ENCODE measurements around the gene RAB11FIP3. TPM values are rescaled to one million over a fixed set of nuclear protein-coding genes. Genes with fewer than 3 reads are reported as not detected.

Gene RAB11FIP3
- total RNA-seq, 1 experiment from 2014 or later = 12.7 TPM

GRCh38 chr16:391885-392335 is 33.5 kb upstream of the RAB11FIP3 start:
- Histone ChIP-seq H3K27me3 (ENCODE audit: low read length) (no peaks in the 10 kb centered on the region), H2AFZ (ENCODE audit: low read length) (no peak overlapping the region), H3F3A (ENCODE audit: low read length, unreplicated experiment) (no peaks in the 10 kb centered on the region), H3K4me1 (ENCODE audit: insufficient read depth, low read length) (no peaks in the 10 kb centered on the region; the same call in 1 of the 2 replicates), H3K4me3 (ENCODE audit: low read length) (no peak overlapping the region), H3K9ac (ENCODE audit: low read length) (no peak overlapping the region), H3K36me3 (ENCODE audit: low read depth, low read length) (no peaks in the 10 kb centered on the region), H3K9me2 (replicated peaks; ENCODE audit: low read length) (no peaks in the 10 kb centered on the region), H3K79me2 (ENCODE audit: low read length) (no peaks in the 10 kb centered on the region), H3K9me3 (ENCODE audit: low read length) (no peaks in the 10 kb centered on the region), H3K27ac (ENCODE audit: low read length) (no peak overlapping the region), H4K20me1 (ENCODE audit: low read length) (no peaks in the 10 kb centered on the region), H3K4me2 (ENCODE audit: low read length) (no peak overlapping the region)
- no peak for TF ChIP-seq EZH2phosphoT487 (IDR thresholded peaks at IDR 0.05; ENCODE audit: borderline replicate concordance, low read length)
- no peak for TF ChIP-seq EZH2 (IDR thresholded peaks at IDR 0.05; ENCODE audit: low read length, unreplicated experiment)
- TF ChIP-seq, protein P1, sequence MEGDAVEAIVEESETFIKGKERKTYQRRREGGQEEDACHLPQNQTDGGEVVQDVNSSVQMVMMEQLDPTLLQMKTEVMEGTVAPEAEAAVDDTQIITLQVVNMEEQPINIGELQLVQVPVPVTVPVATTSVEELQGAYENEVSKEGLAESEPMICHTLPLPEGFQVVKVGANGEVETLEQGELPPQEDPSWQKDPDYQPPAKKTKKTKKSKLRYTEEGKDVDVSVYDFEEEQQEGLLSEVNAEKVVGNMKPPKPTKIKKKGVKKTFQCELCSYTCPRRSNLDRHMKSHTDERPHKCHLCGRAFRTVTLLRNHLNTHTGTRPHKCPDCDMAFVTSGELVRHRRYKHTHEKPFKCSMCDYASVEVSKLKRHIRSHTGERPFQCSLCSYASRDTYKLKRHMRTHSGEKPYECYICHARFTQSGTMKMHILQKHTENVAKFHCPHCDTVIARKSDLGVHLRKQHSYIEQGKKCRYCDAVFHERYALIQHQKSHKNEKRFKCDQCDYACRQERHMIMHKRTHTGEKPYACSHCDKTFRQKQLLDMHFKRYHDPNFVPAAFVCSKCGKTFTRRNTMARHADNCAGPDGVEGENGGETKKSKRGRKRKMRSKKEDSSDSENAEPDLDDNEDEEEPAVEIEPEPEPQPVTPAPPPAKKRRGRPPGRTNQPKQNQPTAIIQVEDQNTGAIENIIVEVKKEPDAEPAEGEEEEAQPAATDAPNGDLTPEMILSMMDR (conservative IDR thresholded peaks at IDR 0.05; ENCODE audit: low read depth, low read length) = peak; percentile 78
- DNase-seq = peak; percentile 63
- intact Hi-C loops (cut with micrococcal nuclease) = no loop called here
- no TSS peak for BruUV-seq (replicated peaks)
- POLR2A ChIA-PET (ENCODE audit: unreplicated experiment) = no interaction called here
- CTCF ChIA-PET = interaction anchor here (0.6 kb wide), 1 partner anchor 9 kb away, joined by 4 read pairs; no protein-coding TSS in a partner anchor
- ATAC-seq = peak; percentile 46

DNA sequence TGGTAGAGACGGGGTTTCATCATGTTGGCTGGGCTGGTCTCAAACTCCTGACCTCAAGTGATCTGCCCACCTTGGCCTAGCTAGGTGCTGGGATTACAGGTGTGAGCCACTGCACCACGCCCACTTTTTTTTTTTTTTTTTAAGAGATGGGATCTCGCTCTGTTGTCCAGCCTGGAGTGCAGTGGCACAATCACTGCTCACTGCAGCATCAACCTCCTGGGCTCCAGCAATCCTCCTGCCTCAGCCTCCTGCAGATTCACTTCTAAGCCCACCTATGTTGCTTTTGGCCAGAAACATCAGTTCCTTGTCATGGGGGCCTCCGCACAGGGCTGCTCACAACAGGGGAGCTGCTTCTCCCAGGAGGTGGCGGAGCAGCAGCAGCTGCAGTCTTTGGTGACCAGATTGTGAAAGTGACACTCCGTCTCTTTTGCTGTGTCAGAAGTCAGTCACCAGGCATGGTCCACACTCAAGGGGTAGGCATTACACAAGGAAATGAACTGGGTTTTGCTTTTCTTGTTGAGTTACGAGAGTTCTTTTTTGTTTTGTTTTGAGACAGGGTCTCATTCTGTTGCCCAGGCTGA is 32.9 kb upstream of the RAB11FIP3 start:
- BruUV-seq (replicated peaks) = no TSS peak

GRCh38 chr16:396199-396598 is 29.2 kb upstream of the RAB11FIP3 start:
- Histone ChIP-seq H4K20me1 (ENCODE audit: low read length) (no peaks in the 10 kb centered on the region), H3K9me2 (replicated peaks; ENCODE audit: low read length) (no peaks in the 10 kb centered on the region), H3F3A (ENCODE audit: low read length, unreplicated experiment) (no peaks in the 10 kb centered on the region), H3K79me2 (ENCODE audit: low read length) (peaks cover 4% of the 10 kb centered on the region; the same call in 1 of the 2 replicates), H3K9ac (ENCODE audit: low read length) (no peak overlapping the region), H3K4me3 (ENCODE audit: low read length) (peak overlapping the region; percentile 65; the same call in 1 of the 2 replicates), H3K27me3 (ENCODE audit: low read length) (no peaks in the 10 kb centered on the region), H3K9me3 (ENCODE audit: low read length) (no peaks in the 10 kb centered on the region), H3K4me2 (ENCODE audit: low read length) (peak overlapping the region; percentile 91), H2AFZ (ENCODE audit: low read length) (peak overlapping the region; percentile 74; the same call in 1 of the 2 replicates), H3K27ac (ENCODE audit: low read length) (no peak overlapping the region), H3K4me1 (ENCODE audit: insufficient read depth, low read length) (peaks cover 6% of the 10 kb centered on the region), H3K36me3 (ENCODE audit: low read depth, low read length) (no peaks in the 10 kb centered on the region)
- TF ChIP-seq EZH2 (IDR thresholded peaks at IDR 0.05; ENCODE audit: low read length, unreplicated experiment) (no peak), EZH2phosphoT487 (IDR thresholded peaks at IDR 0.05; ENCODE audit: borderline replicate concordance, low read length) (no peak)
- TF ChIP-seq, protein P1 (conservative IDR thresholded peaks at IDR 0.05; ENCODE audit: low read depth, low read length) = no peak
- ChIA-PET POLR2A (ENCODE audit: unreplicated experiment) (no interaction called here), CTCF (no interaction called here)
- intact Hi-C loops (cut with micrococcal nuclease) = no loop called here
- no TSS peak for BruUV-seq (replicated peaks)
- no peak for DNase-seq
- ATAC-seq = no peak

More for the DNA sequence above, 32.9 kb upstream of the RAB11FIP3 start:
- Histone ChIP-seq H3K4me1 (ENCODE audit: insufficient read depth, low read length) (no peaks in the 10 kb centered on the region; the same call in 1 of the 2 replicates), H3K9ac (ENCODE audit: low read length) (no peak overlapping the region), H4K20me1 (ENCODE audit: low read length) (no peaks in the 10 kb centered on the region), H3K27me3 (ENCODE audit: low read length) (no peaks in the 10 kb centered on the region), H2AFZ (ENCODE audit: low read length) (no peak overlapping the region), H3K27ac (ENCODE audit: low read length) (no peak overlapping the region), H3F3A (ENCODE audit: low read length, unreplicated experiment) (no peaks in the 10 kb centered on the region), H3K4me2 (ENCODE audit: low read length) (no peak overlapping the region), H3K9me2 (replicated peaks; ENCODE audit: low read length) (no peaks in the 10 kb centered on the region), H3K36me3 (ENCODE audit: low read depth, low read length) (no peaks in the 10 kb centered on the region), H3K79me2 (ENCODE audit: low read length) (no peaks in the 10 kb centered on the region), H3K4me3 (ENCODE audit: low read length) (no peak overlapping the region), H3K9me3 (ENCODE audit: low read length) (no peaks in the 10 kb centered on the region)
- ChIA-PET CTCF (interaction anchor here (0.6 kb wide), 1 partner anchor 9 kb away, joined by 4 read pairs; no protein-coding TSS in a partner anchor), POLR2A (ENCODE audit: unreplicated experiment) (no interaction called here)
- ATAC-seq (no peak), DNase-seq (no peak)
- TF ChIP-seq EZH2 (IDR thresholded peaks at IDR 0.05; ENCODE audit: low read length, unreplicated experiment) = no peak
- TF ChIP-seq, protein P1 (conservative IDR thresholded peaks at IDR 0.05; ENCODE audit: low read depth, low read length) = no peak
- intact Hi-C loops (cut with micrococcal nuclease) = no loop called here
